T-helper 2 cell treated with Interferon-gamma antibody and Interleukin-4, amounts not matched to agents 5 μg/mL and 100 μg/mL, for 36 hours (primary cell): ENCODE measurements around the gene TMEM132D.

Experiments
- DNase-seq: peaks from one replicate; pipeline ENCODE4 v3.0.0; 2021; ENCODE audit warnings: low spot score
- H3K27ac Mint-ChIP-seq: one replicate; pipeline ENCODE4 v1.8.0; 2021; ENCODE audit warnings: mild to moderate bottlenecking, mixed read lengths
- H3K27me3 Mint-ChIP-seq: one replicate; pipeline ENCODE4 v1.8.0; 2021; ENCODE audit warnings: low read depth, mixed read lengths
- H3K36me3 Mint-ChIP-seq: one replicate; pipeline ENCODE4 v1.8.0; 2021; ENCODE audit warnings: low read depth, mixed read lengths
- H3K4me1 Mint-ChIP-seq: one replicate; pipeline ENCODE4 v1.8.0; 2021; ENCODE audit warnings: low read depth, mixed read lengths
- H3K4me3 Mint-ChIP-seq: one replicate; pipeline ENCODE4 v1.8.0; 2022; ENCODE audit warnings: mild to moderate bottlenecking, moderate library complexity, mixed read lengths
- H3K9me3 Mint-ChIP-seq: one replicate; pipeline ENCODE4 v1.8.0; 2021; ENCODE audit warnings: mixed read lengths

The TMEM132D gene

GRCh38 chr12:129310346-129310745, 593.5 kb downstream of the TMEM132D start:
- no peaks in the 10 kb centered on the region for H3K4me1 Mint-ChIP-seq
- H3K4me3 Mint-ChIP-seq, result no peak overlapping the region
- no peak overlapping the region for H3K27ac Mint-ChIP-seq
- no peaks in the 10 kb centered on the region for H3K27me3 Mint-ChIP-seq
- no peak for DNase-seq
- H3K36me3 Mint-ChIP-seq, result no peaks in the 10 kb centered on the region
- H3K9me3 Mint-ChIP-seq, result peaks cover 36% of the 10 kb centered on the region

GRCh38 chr12:129305851-129306250, 598.0 kb downstream of the TMEM132D start:
- no peak for DNase-seq
- Mint-ChIP-seq H3K36me3 (no peaks in the 10 kb centered on the region), H3K9me3 (peaks cover 32% of the 10 kb centered on the region), H3K27me3 (no peaks in the 10 kb centered on the region), H3K4me3 (no peak overlapping the region), H3K27ac (no peak overlapping the region), H3K4me1 (no peaks in the 10 kb centered on the region)

- no peak overlapping the region for H3K27ac Mint-ChIP-seq
- peaks cover 31% of the 10 kb centered on the region for H3K9me3 Mint-ChIP-seq
- H3K4me3 Mint-ChIP-seq, result no peak overlapping the region
- H3K36me3 Mint-ChIP-seq, result no peaks in the 10 kb centered on the region
- DNase-seq, result no peak
- no peaks in the 10 kb centered on the region for H3K4me1 Mint-ChIP-seq
- no peaks in the 10 kb centered on the region for H3K27me3 Mint-ChIP-seq
Measured at GRCh38 chr12:129304529-129304928, 599.3 kb downstream of the TMEM132D start.

- DNase-seq, result no peak
- Mint-ChIP-seq H3K9me3 (peaks cover 34% of the 10 kb centered on the region), H3K27me3 (no peaks in the 10 kb centered on the region), H3K4me3 (no peak overlapping the region), H3K4me1 (no peaks in the 10 kb centered on the region), H3K36me3 (no peaks in the 10 kb centered on the region), H3K27ac (no peak overlapping the region)
Measured at GRCh38 chr12:129300011-129300410, 603.8 kb downstream of the TMEM132D start.

GRCh38 chr12:129298921-129299320, 604.9 kb downstream of the TMEM132D start:
- Mint-ChIP-seq H3K36me3 (no peaks in the 10 kb centered on the region), H3K27ac (no peak overlapping the region), H3K4me3 (no peak overlapping the region), H3K9me3 (peaks cover 34% of the 10 kb centered on the region), H3K4me1 (no peaks in the 10 kb centered on the region), H3K27me3 (no peaks in the 10 kb centered on the region)
- no peak for DNase-seq

GRCh38 chr12:129296671-129297070, 607.2 kb downstream of the TMEM132D start:
- H3K27me3 Mint-ChIP-seq, result no peaks in the 10 kb centered on the region
- H3K4me3 Mint-ChIP-seq, result no peak overlapping the region
- no peaks in the 10 kb centered on the region for H3K36me3 Mint-ChIP-seq
- no peak overlapping the region for H3K27ac Mint-ChIP-seq
- no peaks in the 10 kb centered on the region for H3K4me1 Mint-ChIP-seq
- H3K9me3 Mint-ChIP-seq, result peaks cover 39% of the 10 kb centered on the region
- no peak for DNase-seq

- Mint-ChIP-seq H3K4me1 (no peaks in the 10 kb centered on the region), H3K4me3 (no peak overlapping the region), H3K9me3 (peaks cover 37% of the 10 kb centered on the region), H3K27me3 (no peaks in the 10 kb centered on the region), H3K27ac (no peak overlapping the region), H3K36me3 (no peaks in the 10 kb centered on the region)
- no peak for DNase-seq
Measured at GRCh38 chr12:129294868-129295267, 609.0 kb downstream of the TMEM132D start.

- Mint-ChIP-seq H3K27ac (no peak overlapping the region), H3K9me3 (peaks cover 47% of the 10 kb centered on the region), H3K4me1 (no peaks in the 10 kb centered on the region), H3K4me3 (no peak overlapping the region), H3K36me3 (no peaks in the 10 kb centered on the region), H3K27me3 (no peaks in the 10 kb centered on the region)
- DNase-seq, result no peak
Measured at GRCh38 chr12:129279771-129280170, 624.1 kb downstream of the TMEM132D start.

- H3K27ac Mint-ChIP-seq, result no peak overlapping the region
Measured at GRCh38 chr12:129276361-129277060, 627.3 kb downstream of the TMEM132D start.

GRCh38 chr12:129269756-129270495, 633.9 kb downstream of the TMEM132D start:
- Mint-ChIP-seq H3K4me1 (no peaks in the 10 kb centered on the region), H3K4me3 (no peak overlapping the region), H3K27me3 (no peaks in the 10 kb centered on the region), H3K27ac (no peak overlapping the region), H3K9me3 (peaks cover 63% of the 10 kb centered on the region), H3K36me3 (no peaks in the 10 kb centered on the region)
- no peak for DNase-seq

More at GRCh38 chr12:129276361-129277060, 627.3 kb downstream of the TMEM132D start:
- peaks cover 52% of the 10 kb centered on the region for H3K9me3 Mint-ChIP-seq
- H3K36me3 Mint-ChIP-seq, result no peaks in the 10 kb centered on the region
- no peak for DNase-seq
- no peaks in the 10 kb centered on the region for H3K4me1 Mint-ChIP-seq
- no peaks in the 10 kb centered on the region for H3K27me3 Mint-ChIP-seq
- H3K4me3 Mint-ChIP-seq, result no peak overlapping the region

GRCh38 chr12:129258781-129259318, 645.0 kb downstream of the TMEM132D start:
- no peaks in the 10 kb centered on the region for H3K27me3 Mint-ChIP-seq
- H3K4me3 Mint-ChIP-seq, result no peak overlapping the region
- H3K9me3 Mint-ChIP-seq, result peaks cover 40% of the 10 kb centered on the region
- H3K36me3 Mint-ChIP-seq, result no peaks in the 10 kb centered on the region
- H3K4me1 Mint-ChIP-seq, result no peaks in the 10 kb centered on the region
- H3K27ac Mint-ChIP-seq, result no peak overlapping the region
- DNase-seq, result no peak

GRCh38 chr12:129257524-129257923, 646.3 kb downstream of the TMEM132D start:
- Mint-ChIP-seq H3K4me3 (no peak overlapping the region), H3K27ac (no peak overlapping the region), H3K9me3 (peaks cover 32% of the 10 kb centered on the region), H3K4me1 (no peaks in the 10 kb centered on the region), H3K27me3 (no peaks in the 10 kb centered on the region), H3K36me3 (no peaks in the 10 kb centered on the region)
- DNase-seq, result no peak

- Mint-ChIP-seq H3K9me3 (peaks cover 32% of the 10 kb centered on the region), H3K27me3 (no peaks in the 10 kb centered on the region), H3K36me3 (no peaks in the 10 kb centered on the region), H3K4me3 (no peak overlapping the region), H3K4me1 (no peaks in the 10 kb centered on the region), H3K27ac (no peak overlapping the region)
- no peak for DNase-seq
Measured at GRCh38 chr12:129246630-129247029, 657.2 kb downstream of the TMEM132D start.

- Mint-ChIP-seq H3K4me3 (no peak overlapping the region), H3K27ac (no peak overlapping the region), H3K36me3 (no peaks in the 10 kb centered on the region), H3K4me1 (no peaks in the 10 kb centered on the region), H3K9me3 (peaks cover 38% of the 10 kb centered on the region), H3K27me3 (no peaks in the 10 kb centered on the region)
- no peak for DNase-seq
Measured at GRCh38 chr12:129245769-129246168, 658.1 kb downstream of the TMEM132D start.
